ENCODE data around the gene PIGA.

PIGA gene

DNA sequence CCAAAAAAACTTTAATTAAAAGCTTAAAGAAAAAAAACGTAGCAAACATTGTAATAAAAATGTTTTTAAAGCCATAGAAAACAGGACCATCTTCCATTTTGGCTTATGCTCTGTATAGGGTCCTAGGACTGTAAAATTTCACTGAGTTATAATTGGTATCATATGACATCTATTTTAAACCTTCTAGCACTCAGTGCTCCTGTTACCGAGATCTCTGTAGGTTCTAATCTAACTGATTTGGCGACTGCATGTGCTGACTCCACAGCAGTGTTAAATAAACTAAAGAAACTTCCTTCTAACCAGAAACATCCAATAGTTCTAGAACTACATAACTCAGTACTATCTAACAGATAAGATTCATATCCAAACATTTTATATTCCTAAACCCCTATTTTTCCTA lies 19.8 kb downstream of the PIGA start, which contains the start of gene ASB11:
TSS of gene ASB11 (minus strand) at position 132 of the 400 bp plus-strand sequence. CDS start at position 97, 35 bp downstream.
- no peaks in the 10 kb centered on the region for H3F3A ChIP-seq (ENCODE audit: insufficient read depth, low read length)
- no peak within 1 kb of the TSS for H3K9ac ChIP-seq (ENCODE audit: low read length)
- no peaks in the 10 kb centered on the region for H3K27me3 ChIP-seq (replicated peaks; ENCODE audit: insufficient read depth, low read length)
- no peak within 1 kb of the TSS for H3K27ac ChIP-seq (ENCODE audit: low read length)
- no peaks in the 10 kb centered on the region for H3K9me3 ChIP-seq (replicated peaks; ENCODE audit: insufficient read depth, low read length)
- H2AFZ ChIP-seq (ENCODE audit: low read length), result no peak within 1 kb of the TSS
- no peaks in the 10 kb centered on the region for H3K9me2 ChIP-seq (replicated peaks; ENCODE audit: insufficient read depth, low read length)
- no peaks in the 10 kb centered on the region for H3K36me3 ChIP-seq (replicated peaks; ENCODE audit: insufficient read depth, low read length)
- TF ChIP-seq EZH2 (optimal IDR thresholded peaks at IDR 0.05; ENCODE audit: low read depth, low read length) (no peak), EZH2phosphoT487 (IDR thresholded peaks at IDR 0.05; ENCODE audit: low read length) (no peak)
- TF ChIP-seq, protein P1, sequence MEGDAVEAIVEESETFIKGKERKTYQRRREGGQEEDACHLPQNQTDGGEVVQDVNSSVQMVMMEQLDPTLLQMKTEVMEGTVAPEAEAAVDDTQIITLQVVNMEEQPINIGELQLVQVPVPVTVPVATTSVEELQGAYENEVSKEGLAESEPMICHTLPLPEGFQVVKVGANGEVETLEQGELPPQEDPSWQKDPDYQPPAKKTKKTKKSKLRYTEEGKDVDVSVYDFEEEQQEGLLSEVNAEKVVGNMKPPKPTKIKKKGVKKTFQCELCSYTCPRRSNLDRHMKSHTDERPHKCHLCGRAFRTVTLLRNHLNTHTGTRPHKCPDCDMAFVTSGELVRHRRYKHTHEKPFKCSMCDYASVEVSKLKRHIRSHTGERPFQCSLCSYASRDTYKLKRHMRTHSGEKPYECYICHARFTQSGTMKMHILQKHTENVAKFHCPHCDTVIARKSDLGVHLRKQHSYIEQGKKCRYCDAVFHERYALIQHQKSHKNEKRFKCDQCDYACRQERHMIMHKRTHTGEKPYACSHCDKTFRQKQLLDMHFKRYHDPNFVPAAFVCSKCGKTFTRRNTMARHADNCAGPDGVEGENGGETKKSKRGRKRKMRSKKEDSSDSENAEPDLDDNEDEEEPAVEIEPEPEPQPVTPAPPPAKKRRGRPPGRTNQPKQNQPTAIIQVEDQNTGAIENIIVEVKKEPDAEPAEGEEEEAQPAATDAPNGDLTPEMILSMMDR (IDR thresholded peaks at IDR 0.05; ENCODE audit: low read length), result no peak
- no peaks in the 10 kb centered on the region for H4K20me1 ChIP-seq (ENCODE audit: insufficient read depth, low read length)
- no peaks in the 10 kb centered on the region for H3K4me1 ChIP-seq (ENCODE audit: low read length)
- no peak within 1 kb of the TSS for H3K4me3 ChIP-seq (ENCODE audit: low read length)
- H3K4me2 ChIP-seq (ENCODE audit: low read depth, low read length), result no peak within 1 kb of the TSS
- DNase-seq, result no peak
- no peaks in the 10 kb centered on the region for H3K79me2 ChIP-seq (ENCODE audit: low read length)

DNA sequence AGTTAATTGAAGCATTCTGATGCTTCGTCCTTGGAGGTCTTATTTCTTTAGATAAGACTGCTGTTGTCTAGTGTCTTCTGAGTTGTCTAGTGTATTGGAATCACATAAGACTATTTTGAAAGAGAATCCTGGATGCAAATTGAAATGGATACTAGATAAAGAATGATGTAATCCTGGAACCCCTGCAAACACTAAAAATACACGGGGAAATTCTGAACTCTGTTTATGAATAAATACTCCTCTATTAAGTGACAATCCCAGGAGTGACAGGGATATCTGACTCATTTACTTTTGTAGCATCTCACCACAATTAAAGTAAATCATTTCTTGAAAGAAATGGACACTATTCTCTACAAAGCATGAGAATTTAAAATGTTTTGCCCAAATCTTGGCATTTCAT lies 20.9 kb downstream of the PIGA start:
- H3K9ac ChIP-seq (ENCODE audit: low read length), result no peak overlapping the region
- no peaks in the 10 kb centered on the region for H3K79me2 ChIP-seq (ENCODE audit: low read length)
- no peaks in the 10 kb centered on the region for H3K36me3 ChIP-seq (replicated peaks; ENCODE audit: insufficient read depth, low read length)
- no peak overlapping the region for H2AFZ ChIP-seq (ENCODE audit: low read length)
- H3F3A ChIP-seq (ENCODE audit: insufficient read depth, low read length), result no peaks in the 10 kb centered on the region
- no peak overlapping the region for H3K4me3 ChIP-seq (ENCODE audit: low read length)
- no peaks in the 10 kb centered on the region for H3K4me1 ChIP-seq (ENCODE audit: low read length)
- H4K20me1 ChIP-seq (ENCODE audit: insufficient read depth, low read length), result no peaks in the 10 kb centered on the region
- H3K9me2 ChIP-seq (replicated peaks; ENCODE audit: insufficient read depth, low read length), result no peaks in the 10 kb centered on the region
- H3K27ac ChIP-seq (ENCODE audit: low read length), result no peak overlapping the region
- TF ChIP-seq EZH2phosphoT487 (IDR thresholded peaks at IDR 0.05; ENCODE audit: low read length) (no peak), EZH2 (optimal IDR thresholded peaks at IDR 0.05; ENCODE audit: low read depth, low read length) (no peak)
- TF ChIP-seq, protein P1 (IDR thresholded peaks at IDR 0.05; ENCODE audit: low read length), result no peak
- no peak overlapping the region for H3K4me2 ChIP-seq (ENCODE audit: low read depth, low read length)
- no peaks in the 10 kb centered on the region for H3K9me3 ChIP-seq (replicated peaks; ENCODE audit: insufficient read depth, low read length)
- H3K27me3 ChIP-seq (replicated peaks; ENCODE audit: insufficient read depth, low read length), result no peaks in the 10 kb centered on the region
- DNase-seq, result no peak

DNA sequence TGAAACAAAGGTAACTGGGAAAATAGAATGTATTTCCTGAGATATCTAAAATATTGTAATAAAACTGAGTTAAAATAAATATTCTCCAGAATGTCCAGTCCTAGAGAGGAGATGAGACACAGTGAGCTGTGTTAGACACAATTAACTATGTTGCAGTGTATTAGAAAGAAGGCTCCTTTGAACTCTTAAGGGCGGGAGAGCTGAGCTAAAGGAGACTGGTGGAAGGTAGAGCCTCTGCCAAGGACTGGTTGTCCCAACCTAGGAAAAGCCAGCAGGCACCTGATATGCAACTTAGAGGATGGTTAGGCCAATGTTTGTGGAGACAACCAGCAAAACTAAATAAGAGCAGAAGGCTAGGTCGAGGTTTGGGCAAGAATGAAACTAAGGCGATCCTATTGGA lies 24.2 kb downstream of the PIGA start:
- Histone ChIP-seq H3K4me3 (ENCODE audit: low read length) (no peak overlapping the region), H3K79me2 (ENCODE audit: low read length) (no peaks in the 10 kb centered on the region), H3K4me2 (ENCODE audit: low read depth, low read length) (no peak overlapping the region), H3K36me3 (replicated peaks; ENCODE audit: insufficient read depth, low read length) (no peaks in the 10 kb centered on the region), H2AFZ (ENCODE audit: low read length) (no peak overlapping the region), H3K9ac (ENCODE audit: low read length) (no peak overlapping the region), H4K20me1 (ENCODE audit: insufficient read depth, low read length) (no peaks in the 10 kb centered on the region), H3K4me1 (ENCODE audit: low read length) (no peaks in the 10 kb centered on the region), H3K27ac (ENCODE audit: low read length) (no peak overlapping the region), H3K27me3 (replicated peaks; ENCODE audit: insufficient read depth, low read length) (no peaks in the 10 kb centered on the region), H3F3A (ENCODE audit: insufficient read depth, low read length) (no peaks in the 10 kb centered on the region), H3K9me3 (replicated peaks; ENCODE audit: insufficient read depth, low read length) (no peaks in the 10 kb centered on the region), H3K9me2 (replicated peaks; ENCODE audit: insufficient read depth, low read length) (no peaks in the 10 kb centered on the region)
- DNase-seq, result no peak
- TF ChIP-seq, protein P1 (IDR thresholded peaks at IDR 0.05; ENCODE audit: low read length), result no peak
- TF ChIP-seq EZH2 (optimal IDR thresholded peaks at IDR 0.05; ENCODE audit: low read depth, low read length), result no peak
